H1 (cell line): Measurements from ENCODE around the gene PHETA1.

Experiments
- ATF2 ChIP-seq: IDR thresholded peaks from 2 replicates; pipeline ENCODE4 v1.6.1; 2012; ENCODE audit warnings: low read length, inconsistent platforms
- MAX ChIP-seq: IDR thresholded peaks from 2 replicates; pipeline ENCODE4 v1.6.1; 2012; ENCODE audit warnings: inconsistent platforms
- RAD21 ChIP-seq, 2 experiments: IDR thresholded peaks in 1 of 2; conservative IDR thresholded peaks in 1 of 2; 2 replicates each; pipeline ENCODE4 v1.6.1; 2011; ENCODE audit warnings: low read depth in 2 of 2, low read length in 2 of 2, improper control_type of control experiment in 1 of 2, inconsistent platforms in 1 of 2, mild to moderate bottlenecking in 1 of 2, moderate library complexity in 1 of 2
- SIN3A ChIP-seq, 2 experiments: IDR thresholded peaks in 1 of 2; conservative IDR thresholded peaks in 1 of 2; 2 replicates each; pipeline ENCODE4 v1.6.1; 2011 to 2012; ENCODE audit warnings: low read length in 2 of 2, improper control_type of control experiment in 1 of 2, low read depth in 1 of 2, mild to moderate bottlenecking in 1 of 2

GRCh38 chr12:111359231-111359913 lies 9.5 kb downstream of the PHETA1 start:
- no peak for TF ChIP-seq RAD21 (IDR thresholded peaks at IDR 0.05 in 1 of 2, conservative IDR thresholded peaks at IDR 0.05 in 1 of 2; ENCODE audit: low read depth in 2 of 2, low read length in 2 of 2)
- TF ChIP-seq SIN3A (conservative IDR thresholded peaks at IDR 0.05 in 1 of 2, IDR thresholded peaks at IDR 0.05 in 1 of 2; ENCODE audit: low read depth in 1 of 2, low read length in 2 of 2): no peak
- no peak for TF ChIP-seq ATF2
- no peak for TF ChIP-seq MAX
